Breast epithelium (tissue), 3 donors: Measurements from ENCODE around the gene B2M.

Experiments
- CTCF ChIP-seq, 3 donors: fragments of 450-650 bp; IDR thresholded peaks; one replicate each; pipeline ENCODE4 v1.5.1; 2016 to 2017; ENCODE audit warnings: antibody characterized with exemption in 3 of 3, mild to moderate bottlenecking in 3 of 3, moderate library complexity in 3 of 3
- POLR2A ChIP-seq: fragments of 450-650 bp; IDR thresholded peaks from one replicate; pipeline ENCODE4 v1.6.1; 2016; ENCODE audit warnings: antibody characterized with exemption, mild to moderate bottlenecking, moderate library complexity

- TF ChIP-seq CTCF (IDR thresholded peaks at IDR 0.05) = no peak
- TF ChIP-seq POLR2A = no peak
These were observed 25.0 kb downstream of the B2M start, which contains the start of gene TRIM69 for GRCh38 chr15:44736181-44736765.
